Fibroblast of the aortic adventitia (primary cell): ENCODE measurements around the gene ARHGAP27. TPM values are rescaled to one million over a fixed set of nuclear protein-coding genes. Genes with fewer than 3 reads are reported as not detected.
A peak's percentile ranks its signal among the peaks of the same experiment; 100 is the strongest.

ENCODE experiments used
- DNase-seq: peaks from one replicate; pipeline ENCODE4 v3.0.0-alpha.2; 2010; ENCODE audit warnings: low read depth
- H3K4me3 ChIP-seq: 2 replicates; pipeline ENCODE4 v1.5.1; 2011; ENCODE audit warnings: low read depth, mild to moderate bottlenecking, control low read depth, low read length, moderate library complexity
- CTCF ChIP-seq: IDR thresholded peaks from 2 replicates; pipeline ENCODE4 v1.5.1; 2011; ENCODE audit warnings: mild to moderate bottlenecking, low read length, control low read depth, inconsistent platforms; ENCODE audit not compliant: insufficient read depth
- total RNA-seq: library from RNA; depleted of rRNA; stranded (reverse); fragments of >200 nt; gene quantifications from 2 replicates; pipeline ENCODE4 v1.2.3, GENCODE V29; 2012; ENCODE audit warnings: low replicate concordance

Gene ARHGAP27
- total RNA-seq, 1 donor = 2.3 TPM

GRCh38 chr17:45429339-45430005 lies 3.2 kb downstream of the ARHGAP27 start:
- H3K4me3 ChIP-seq = no peak overlapping the region
- no peak for DNase-seq
- no peak for TF ChIP-seq CTCF

DNA sequence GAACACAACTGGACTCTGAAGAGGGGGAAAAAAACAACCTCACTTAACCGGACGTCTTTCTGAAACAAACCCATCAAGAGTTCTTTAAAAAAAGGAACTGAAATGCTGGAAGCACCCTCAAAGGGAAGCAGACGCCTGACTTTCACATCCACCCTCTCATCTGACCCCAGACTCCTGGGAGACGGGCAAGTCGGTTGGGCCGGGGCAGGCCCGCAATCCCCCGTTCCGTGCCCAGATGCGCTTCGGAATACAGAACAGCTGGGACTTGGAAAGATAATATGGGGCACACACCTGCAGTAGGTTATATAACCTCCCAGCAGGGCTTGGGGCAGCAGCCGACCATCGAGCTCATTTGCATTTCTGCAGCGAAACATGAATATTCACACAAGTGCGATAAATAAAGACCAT lies 3.7 kb downstream of the ARHGAP27 start:
- TF ChIP-seq CTCF = no peak

GRCh38 chr17:45428050-45428617 lies 4.5 kb downstream of the ARHGAP27 start:
- H3K4me3 ChIP-seq = no peak overlapping the region
- TF ChIP-seq CTCF = peak; percentile 97
- DNase-seq = peak; percentile 55

More for the DNA sequence above, 3.7 kb downstream of the ARHGAP27 start:
- no peak for DNase-seq
- H3K4me3 ChIP-seq = no peak overlapping the region

DNA sequence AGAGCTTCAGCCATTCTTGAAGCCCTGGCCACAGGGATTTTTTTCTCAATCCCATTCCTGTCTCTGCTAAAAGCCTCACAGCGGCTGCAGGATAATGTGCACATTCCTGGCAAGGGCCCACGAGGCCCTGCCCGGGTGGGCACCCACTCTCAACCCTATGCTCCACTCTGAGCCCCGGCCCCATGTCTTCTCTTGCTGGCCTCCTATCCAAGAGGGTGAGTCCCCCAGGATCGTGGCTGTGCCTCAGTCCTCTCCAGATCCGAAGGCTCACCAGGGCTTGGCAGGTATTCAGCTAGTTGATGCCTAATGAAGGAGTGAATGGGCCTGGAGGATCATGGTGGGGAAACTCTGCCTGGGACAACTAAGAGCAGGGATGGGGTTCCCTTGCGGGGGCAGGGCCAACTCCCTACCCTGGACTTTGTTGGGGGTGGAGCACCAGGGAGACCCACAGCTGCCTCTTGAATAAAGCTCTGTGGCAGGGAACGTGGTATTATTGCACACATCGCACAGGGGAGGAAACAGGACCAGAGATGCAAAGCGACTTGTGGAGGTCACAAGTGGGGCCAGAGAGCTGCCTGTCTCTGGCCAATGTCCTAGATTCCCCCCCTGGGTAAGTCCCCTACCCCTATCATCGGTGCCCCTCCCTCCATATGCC lies 5.4 kb downstream of the ARHGAP27 start:
- DNase-seq = no peak

GRCh38 chr17:45426561-45426960 lies 6.1 kb downstream of the ARHGAP27 start:
- no peak overlapping the region for H3K4me3 ChIP-seq
- DNase-seq = no peak
- no peak for TF ChIP-seq CTCF

More for the DNA sequence above, 5.4 kb downstream of the ARHGAP27 start:
- no peak for TF ChIP-seq CTCF
- H3K4me3 ChIP-seq = no peak overlapping the region

DNA sequence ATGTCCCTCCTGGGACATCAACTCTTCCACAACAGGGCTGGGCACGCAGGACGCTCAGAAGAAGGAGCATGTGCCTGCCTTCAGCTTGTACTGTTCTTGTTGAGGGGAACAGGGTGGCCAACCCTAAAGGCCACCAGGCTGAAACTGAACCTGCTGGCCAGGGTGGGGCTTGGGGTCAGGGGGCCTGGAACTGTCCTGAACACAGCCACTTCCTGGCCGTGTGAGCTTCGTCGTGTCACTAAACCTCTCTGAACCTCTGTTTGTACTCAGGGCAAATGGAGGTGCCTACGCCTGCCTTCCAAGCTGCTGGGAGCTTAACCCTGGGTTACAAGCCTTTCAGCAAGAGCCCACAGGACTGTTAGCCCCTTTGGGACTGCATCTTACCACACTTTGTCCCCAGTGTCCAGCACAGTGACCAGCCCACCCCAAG lies 6.7 kb downstream of the ARHGAP27 start:
- no peak overlapping the region for H3K4me3 ChIP-seq
- no peak for TF ChIP-seq CTCF
- no peak for DNase-seq
